HFF-Myc (cell line): ENCODE data around the gene SLC12A4.
A peak's percentile ranks its signal among the peaks of the same experiment; 100 is the strongest.

ENCODE experiments used
- DNase-seq: peaks from one replicate; pipeline ENCODE4 v3.0.0-alpha.2; 2011; ENCODE audit warnings: low read depth; ENCODE audit errors: extremely low read depth
- H3K4me3 ChIP-seq: replicated peaks from 2 replicates; pipeline ENCODE4 v1.5.1; 2011; ENCODE audit warnings: low read depth, mild to moderate bottlenecking, control low read depth, low read length
- TF ChIP-seq, protein P1 (sequence below): IDR thresholded peaks from 2 replicates; pipeline ENCODE4 v1.5.1; 2012; ENCODE audit warnings: mild to moderate bottlenecking, low read depth, low read length, control low read depth; ENCODE audit errors: missing control alignments

The SLC12A4 gene

DNA sequence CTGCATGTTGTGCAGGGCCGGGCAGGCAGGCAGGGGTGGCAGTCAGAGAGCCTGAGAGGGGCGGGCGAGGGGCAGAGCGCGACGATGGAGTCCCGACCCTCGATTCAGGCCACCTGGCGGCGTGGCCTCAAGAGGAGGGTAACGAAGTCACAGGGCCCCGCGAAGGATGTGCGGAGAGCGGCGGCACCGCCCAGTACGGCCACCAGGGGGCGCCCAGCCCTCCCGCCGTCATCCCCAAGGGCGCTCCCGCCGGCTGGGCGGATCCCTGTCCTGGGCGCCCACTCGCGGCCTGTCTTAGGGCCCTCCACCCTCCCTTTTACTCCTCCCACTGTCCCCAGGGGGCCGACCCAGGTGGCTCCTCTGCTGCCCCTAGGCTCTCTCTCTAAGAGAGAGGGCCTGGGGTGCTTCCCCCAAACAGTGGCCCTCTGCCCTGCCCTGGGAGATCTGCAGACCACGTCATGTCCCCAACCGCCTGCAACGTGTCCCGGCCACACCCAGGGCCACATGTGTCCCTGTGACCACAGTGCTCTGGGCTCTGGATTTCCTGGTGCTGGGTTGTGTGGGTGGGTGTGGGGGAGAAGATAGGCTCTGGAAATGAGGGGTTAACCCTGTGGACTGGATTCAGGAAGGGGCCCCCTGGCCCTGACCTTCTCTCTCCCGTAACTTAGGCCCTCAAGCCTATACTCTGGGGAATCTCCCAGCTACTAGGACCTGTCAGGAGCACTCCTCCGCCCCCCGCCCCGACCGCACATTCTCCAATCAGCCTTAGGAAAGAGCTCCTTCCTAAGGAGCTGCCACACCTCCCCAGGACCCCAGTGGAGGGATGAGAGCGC lies 25.0 kb upstream of the SLC12A4 start:
- no peak for DNase-seq
- no peak overlapping the region for H3K4me3 ChIP-seq
- TF ChIP-seq, protein P1, sequence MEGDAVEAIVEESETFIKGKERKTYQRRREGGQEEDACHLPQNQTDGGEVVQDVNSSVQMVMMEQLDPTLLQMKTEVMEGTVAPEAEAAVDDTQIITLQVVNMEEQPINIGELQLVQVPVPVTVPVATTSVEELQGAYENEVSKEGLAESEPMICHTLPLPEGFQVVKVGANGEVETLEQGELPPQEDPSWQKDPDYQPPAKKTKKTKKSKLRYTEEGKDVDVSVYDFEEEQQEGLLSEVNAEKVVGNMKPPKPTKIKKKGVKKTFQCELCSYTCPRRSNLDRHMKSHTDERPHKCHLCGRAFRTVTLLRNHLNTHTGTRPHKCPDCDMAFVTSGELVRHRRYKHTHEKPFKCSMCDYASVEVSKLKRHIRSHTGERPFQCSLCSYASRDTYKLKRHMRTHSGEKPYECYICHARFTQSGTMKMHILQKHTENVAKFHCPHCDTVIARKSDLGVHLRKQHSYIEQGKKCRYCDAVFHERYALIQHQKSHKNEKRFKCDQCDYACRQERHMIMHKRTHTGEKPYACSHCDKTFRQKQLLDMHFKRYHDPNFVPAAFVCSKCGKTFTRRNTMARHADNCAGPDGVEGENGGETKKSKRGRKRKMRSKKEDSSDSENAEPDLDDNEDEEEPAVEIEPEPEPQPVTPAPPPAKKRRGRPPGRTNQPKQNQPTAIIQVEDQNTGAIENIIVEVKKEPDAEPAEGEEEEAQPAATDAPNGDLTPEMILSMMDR, result peak; percentile 91

DNA sequence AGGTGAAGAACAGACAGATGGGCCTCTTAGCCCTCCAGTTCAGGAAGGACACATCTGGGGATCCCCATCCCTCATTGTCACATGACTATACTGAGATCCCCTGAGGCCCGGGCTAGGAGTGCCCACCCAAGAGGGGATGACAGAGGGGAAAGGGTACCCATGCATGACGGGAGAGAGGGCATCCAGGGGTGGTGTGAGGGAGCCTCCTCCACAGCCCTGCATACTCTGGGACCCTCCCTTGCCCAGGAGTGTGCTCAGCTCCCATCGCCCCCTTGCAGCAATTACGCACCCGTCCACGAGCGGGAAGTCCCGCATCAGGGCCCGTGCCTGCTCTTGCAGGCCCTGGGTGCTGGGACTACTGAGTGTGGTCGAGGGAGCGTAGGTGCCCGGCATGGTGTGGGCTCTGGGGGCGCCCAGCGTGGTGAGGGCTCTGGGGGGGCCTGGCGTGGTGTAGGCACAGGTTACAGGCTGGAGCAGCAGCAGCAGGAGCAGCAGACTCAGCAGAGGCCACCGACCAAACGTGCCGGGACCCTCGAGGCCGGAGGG lies 24.3 kb upstream of the SLC12A4 start:
- DNase-seq, result no peak
- no peak overlapping the region for H3K4me3 ChIP-seq
- TF ChIP-seq, protein P1, result no peak

DNA sequence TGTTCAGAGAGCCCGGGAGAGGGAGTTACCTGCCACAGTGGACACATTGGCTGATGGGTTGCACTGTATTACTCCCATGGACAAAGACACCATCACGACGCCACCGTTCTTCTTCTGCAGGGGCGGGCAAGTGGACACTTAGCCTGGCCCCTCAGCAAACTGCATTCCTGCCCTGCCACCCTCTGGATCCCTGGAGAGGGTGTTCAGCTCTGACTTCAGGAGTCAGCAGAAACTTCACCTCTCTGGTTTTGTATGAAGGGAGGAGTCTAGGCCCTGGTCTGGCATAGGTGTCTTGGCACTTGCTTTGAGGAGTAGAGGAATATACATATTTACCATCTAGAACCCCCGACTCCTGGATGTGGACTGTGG lies 21.6 kb upstream of the SLC12A4 start:
- TF ChIP-seq, protein P1, result no peak
- no peak overlapping the region for H3K4me3 ChIP-seq
- no peak for DNase-seq

DNA sequence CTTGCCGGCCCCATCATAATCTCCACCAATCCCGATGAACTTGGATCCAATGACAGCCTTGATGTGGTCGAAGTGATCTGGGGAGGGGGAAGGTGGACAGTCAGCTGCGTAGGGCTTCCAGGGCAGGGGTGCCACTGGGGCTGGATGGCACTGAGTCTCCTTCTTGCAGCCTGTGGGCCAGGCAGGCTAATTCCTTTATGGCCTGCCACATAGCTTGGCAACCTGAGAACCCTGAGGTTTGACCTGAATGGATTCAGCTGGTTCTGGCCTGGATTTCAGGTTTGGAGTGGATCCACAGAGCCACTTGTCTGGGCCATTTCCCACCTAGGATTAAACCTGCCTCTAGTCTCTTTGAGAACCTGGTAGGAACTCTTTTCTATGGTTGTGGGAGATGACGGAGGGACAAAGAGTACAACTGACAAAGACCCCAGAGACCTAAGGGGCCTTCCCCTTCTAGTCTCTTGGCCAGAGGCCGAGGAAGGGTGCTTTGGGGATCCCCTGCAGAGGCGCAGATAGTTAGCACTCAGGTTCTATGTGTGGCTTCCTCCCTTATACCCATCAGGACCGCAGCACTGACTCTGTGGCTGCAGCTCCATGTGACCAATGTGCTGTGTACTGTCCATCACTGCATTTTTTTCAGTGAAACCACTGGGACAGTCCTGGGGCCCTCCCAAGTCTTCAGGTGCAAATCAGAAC lies 21.0 kb upstream of the SLC12A4 start:
- DNase-seq, result no peak
- no peak overlapping the region for H3K4me3 ChIP-seq
- TF ChIP-seq, protein P1, result no peak

DNA sequence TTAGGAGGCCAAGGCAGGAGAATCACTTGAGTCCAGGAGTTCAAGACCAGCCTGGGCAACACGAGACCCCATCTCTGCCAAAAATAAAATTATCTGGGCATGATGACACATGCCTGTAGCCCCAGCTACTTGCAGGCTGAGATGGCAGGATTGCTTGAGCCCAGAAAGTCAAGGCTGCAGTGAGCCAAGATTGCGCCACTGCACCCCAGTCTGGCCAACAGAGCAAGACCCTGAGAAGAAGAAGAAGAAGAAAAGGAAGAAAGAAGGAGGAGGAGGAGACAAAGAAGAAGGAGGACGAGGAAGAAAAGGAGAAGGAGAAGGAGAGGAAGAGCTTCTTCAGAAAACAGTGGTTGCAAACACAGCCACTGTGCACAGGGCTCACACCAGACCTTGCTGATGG lies 20.2 kb upstream of the SLC12A4 start:
- DNase-seq, result no peak
- TF ChIP-seq, protein P1, result no peak
- H3K4me3 ChIP-seq, result no peak overlapping the region

DNA sequence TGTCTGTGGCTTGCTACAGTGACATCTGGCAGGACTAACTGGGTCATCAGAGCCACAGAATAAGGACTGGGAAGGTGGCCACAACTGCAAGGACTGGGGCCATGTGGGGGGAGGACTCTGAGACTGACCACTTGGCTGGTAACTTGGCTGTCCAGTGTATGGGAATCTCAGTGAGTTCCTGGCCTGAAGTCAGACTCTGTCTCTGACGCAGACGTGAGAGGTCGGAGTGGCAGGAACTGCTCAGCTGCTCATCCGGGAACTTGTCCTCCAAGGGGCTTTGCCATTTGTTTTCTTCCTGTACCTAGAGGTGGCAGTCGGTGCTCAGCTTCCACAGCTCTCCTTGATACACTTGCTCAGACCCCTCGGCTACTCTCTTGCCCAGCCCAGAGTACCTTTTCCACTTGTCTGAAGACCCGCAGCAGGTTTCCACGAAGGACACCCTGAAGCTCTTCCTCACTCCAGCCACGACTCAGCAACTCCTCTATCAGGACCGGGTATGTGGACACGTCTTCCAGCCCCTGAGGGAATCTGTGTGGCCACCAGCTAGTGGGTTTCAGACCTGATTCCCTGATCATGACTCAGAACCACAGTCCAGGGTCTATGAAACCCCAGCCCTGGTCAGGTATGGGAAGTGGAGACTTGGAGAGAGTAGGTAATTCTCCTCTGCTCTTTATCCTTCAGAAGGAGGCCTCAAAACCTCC lies 19.2 kb upstream of the SLC12A4 start:
- TF ChIP-seq, protein P1, result no peak
- no peak for DNase-seq

More for the DNA sequence above, 19.2 kb upstream of the SLC12A4 start:
- H3K4me3 ChIP-seq, result no peak overlapping the region
